GM12872 (cell line): Measurements from ENCODE around the gene MLF1.

Source experiments
- CTCF ChIP-seq: IDR thresholded peaks from 3 replicates; pipeline ENCODE4 v1.5.1; 2011; ENCODE audit warnings: low read depth, mild to moderate bottlenecking, low read length, moderate library complexity; ENCODE audit not compliant: insufficient read depth

MLF1 gene

DNA sequence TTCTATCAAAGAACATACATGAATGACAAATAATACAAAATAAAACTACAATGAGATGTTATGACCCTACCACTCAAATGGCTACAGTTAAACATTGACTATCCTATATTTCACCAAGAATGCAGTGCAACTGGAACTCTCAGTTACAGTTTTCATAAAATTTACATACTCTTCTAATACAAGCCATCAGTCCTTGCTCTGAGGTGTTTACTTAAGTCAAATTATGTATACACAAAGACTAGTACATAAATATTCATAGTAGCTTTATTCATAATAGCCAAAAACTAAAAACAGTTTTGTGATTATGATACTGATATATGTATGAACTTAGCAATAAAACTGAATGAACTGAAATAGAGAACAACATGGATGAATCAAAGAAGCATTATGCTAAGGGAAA lies 19.2 kb downstream of the MLF1 start:
- no peak for TF ChIP-seq CTCF

GRCh38 chr3:158600787-158601186 lies 29.8 kb downstream of the MLF1 start:
- TF ChIP-seq CTCF: no peak

DNA sequence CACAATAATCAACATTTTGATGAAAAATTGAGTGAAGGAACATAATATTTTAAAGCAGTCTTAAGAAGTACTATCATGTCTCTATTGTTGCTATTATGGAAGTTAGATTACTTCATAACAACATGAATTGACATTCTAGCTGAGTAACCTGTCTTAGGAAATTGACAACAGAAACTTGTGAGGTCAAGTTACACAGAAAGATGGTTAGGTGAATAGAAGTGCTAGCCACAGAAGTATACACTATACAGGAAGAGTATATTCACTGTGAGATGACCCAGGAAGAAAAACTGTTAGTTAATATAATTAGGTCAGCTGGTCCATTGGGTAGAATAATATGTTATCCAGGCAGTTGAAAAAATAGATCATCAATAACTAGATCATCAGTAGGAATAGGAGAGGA lies 31.2 kb downstream of the MLF1 start:
- no peak for TF ChIP-seq CTCF

GRCh38 chr3:158617982-158618875 lies 47.2 kb downstream of the MLF1 start:
- TF ChIP-seq CTCF: no peak

DNA sequence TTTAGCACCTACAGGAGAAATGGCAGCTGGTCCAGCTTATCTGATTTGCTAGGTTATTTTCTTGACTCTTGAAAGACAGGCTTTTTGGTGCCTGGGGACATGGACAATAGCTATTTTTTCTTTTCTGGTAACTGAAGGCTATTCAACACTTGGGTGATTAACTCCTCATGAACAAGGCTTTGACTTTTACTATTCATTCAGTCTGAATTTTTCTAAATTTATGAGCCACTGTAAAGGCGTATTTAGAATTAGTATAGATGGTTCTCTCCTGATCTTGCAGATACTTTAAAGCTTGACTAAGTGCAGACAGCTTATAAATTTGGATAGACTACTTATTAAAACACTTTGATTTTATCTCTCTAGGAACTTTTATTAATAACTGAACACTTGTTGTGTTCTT lies 54.9 kb downstream of the MLF1 start:
- no peak for TF ChIP-seq CTCF

DNA sequence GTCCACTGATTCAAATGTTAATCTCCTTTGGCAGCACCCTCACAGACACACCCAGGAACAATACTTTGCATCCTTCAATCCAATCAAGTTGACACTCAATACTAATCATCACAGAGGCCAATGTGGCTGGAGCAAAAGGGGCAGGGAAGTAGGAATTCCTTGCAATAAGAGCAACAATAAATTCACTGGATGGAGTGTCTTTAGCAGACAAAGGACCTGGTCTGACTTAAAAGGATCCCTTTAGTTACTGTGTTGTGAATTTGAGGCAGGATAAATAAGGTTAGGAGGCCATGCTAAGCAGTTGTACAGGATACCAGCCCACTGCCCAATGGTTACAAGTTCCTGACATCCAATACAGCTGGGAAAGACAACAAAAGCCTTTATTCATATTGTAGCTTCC lies 61.0 kb downstream of the MLF1 start:
- no peak for TF ChIP-seq CTCF

DNA sequence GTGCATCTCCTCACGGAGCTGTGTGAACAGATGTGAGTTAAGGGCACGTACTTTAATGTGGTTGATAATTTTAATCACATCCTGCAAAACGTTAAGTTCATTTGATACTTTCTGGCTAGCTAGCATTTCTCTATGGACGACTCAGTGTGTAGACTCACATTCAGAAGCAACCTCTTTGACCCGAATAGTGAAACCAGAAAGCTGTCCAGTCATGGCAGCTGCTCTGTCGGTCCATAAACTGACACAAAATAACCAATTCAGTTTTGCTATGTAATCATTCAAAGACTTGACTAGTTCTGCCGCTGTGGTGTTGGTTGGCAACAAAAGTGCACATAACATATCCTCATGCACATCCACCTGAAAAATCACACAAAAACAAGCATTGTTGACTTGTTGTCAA lies 69.7 kb downstream of the MLF1 start:
- TF ChIP-seq CTCF: no peak
